NCI-H146 (cell line): ENCODE measurements around the gene NUP214.
A peak's percentile ranks its signal among the peaks of the same experiment; 100 is the strongest.

Source experiments
- DNase-seq: peaks from one replicate; lab custom pipeline; 2025; lab: John Stamatoyannopoulos, UW

Gene NUP214

GRCh38 chr9:131277287-131277909 lies 152.0 kb downstream of the NUP214 start:
- DNase-seq, result no peak

- DNase-seq, result peak; percentile 81
Observed at GRCh38 chr9:131277910-131278701, 152.7 kb downstream of the NUP214 start.

- DNase-seq, result no peak
Observed at GRCh38 chr9:131278702-131279111, 153.3 kb downstream of the NUP214 start.

- DNase-seq, result no peak
Observed at GRCh38 chr9:131279196-131279862, 153.9 kb downstream of the NUP214 start.

- DNase-seq, result no peak
Observed at GRCh38 chr9:131279863-131280570, 154.6 kb downstream of the NUP214 start.

GRCh38 chr9:131280660-131281059 lies 155.3 kb downstream of the NUP214 start:
- DNase-seq, result no peak

- DNase-seq, result no peak
Observed at GRCh38 chr9:131281119-131281965, 156.0 kb downstream of the NUP214 start.

- DNase-seq, result no peak
Observed at GRCh38 chr9:131282175-131282574, 156.8 kb downstream of the NUP214 start.

- peak; percentile 31 for DNase-seq
Observed at GRCh38 chr9:131282688-131283422, 157.5 kb downstream of the NUP214 start.
